HepG2 (cell line): ENCODE results near the gene OSTF1. TPM values are rescaled to one million over a fixed set of nuclear protein-coding genes. Genes with fewer than 3 reads are reported as not detected.

Source experiments
- ATAD3A ChIP-seq: sonication (generic); formaldehyde crosslinking; IDR thresholded peaks from 2 replicates; pipeline ENCODE4 v1.4.0; 2020; ENCODE audit warnings: missing genetic modification reagents
- BHLHE40 ChIP-seq: IDR thresholded peaks from 2 replicates; pipeline ENCODE4 v1.6.1; 2011; ENCODE audit warnings: low read length, improper control_type of control experiment
- DMAP1 ChIP-seq: IDR thresholded peaks from 2 replicates; pipeline ENCODE4 v1.6.1; 2016
- HOXD1 ChIP-seq: sonication (generic); formaldehyde crosslinking; IDR thresholded peaks from 2 replicates; pipeline ENCODE4 v1.5.0; 2020; ENCODE audit warnings: missing genetic modification reagents
- POLR2AphosphoS5 ChIP-seq: IDR thresholded peaks from 2 replicates; pipeline ENCODE4 v1.6.1; 2012; ENCODE audit warnings: low read depth, low read length
- RELA ChIP-seq: sonication (generic); formaldehyde crosslinking; IDR thresholded peaks from 2 replicates; pipeline ENCODE4 v1.4.0; 2020; ENCODE audit warnings: missing genetic modification reagents
- SIX4 ChIP-seq: sonication (generic); formaldehyde crosslinking; IDR thresholded peaks from 2 replicates; pipeline ENCODE4 v1.4.0; 2020; ENCODE audit warnings: missing genetic modification reagents
- SOX5 ChIP-seq: IDR thresholded peaks from 2 replicates; pipeline ENCODE4 v1.6.1; 2016; ENCODE audit warnings: borderline replicate concordance
- STAG1 ChIP-seq: sonication (generic); formaldehyde crosslinking; IDR thresholded peaks from 2 replicates; pipeline ENCODE4 v1.4.0; 2020; ENCODE audit warnings: missing genetic modification reagents
- WIZ ChIP-seq: sonication (generic); formaldehyde crosslinking; IDR thresholded peaks from 2 replicates; pipeline ENCODE4 v1.5.1; 2020; ENCODE audit warnings: mild to moderate bottlenecking, missing genetic modification reagents
- ZNF577 ChIP-seq: sonication (generic); formaldehyde crosslinking; IDR thresholded peaks from 2 replicates; pipeline ENCODE4 v1.4.0; 2020; ENCODE audit warnings: mild to moderate bottlenecking, low read depth, missing genetic modification reagents, borderline replicate concordance
- ZNF674 ChIP-seq: sonication (generic); formaldehyde crosslinking; IDR thresholded peaks from 2 replicates; pipeline ENCODE4 v1.5.0; 2020; ENCODE audit warnings: low read depth, mild to moderate bottlenecking, missing genetic modification reagents
- ZNF713 ChIP-seq: sonication (generic); formaldehyde crosslinking; IDR thresholded peaks from 2 replicates; pipeline ENCODE4 v1.4.0; 2020; ENCODE audit warnings: mild to moderate bottlenecking, missing genetic modification reagents
- ZNF749 ChIP-seq: sonication (generic); formaldehyde crosslinking; IDR thresholded peaks from 2 replicates; pipeline ENCODE4 v1.8.0; 2022; ENCODE audit warnings: mild to moderate bottlenecking, missing genetic modification reagents, moderate library complexity, borderline replicate concordance
- ZNF841 ChIP-seq: sonication (generic); formaldehyde crosslinking; IDR thresholded peaks from 2 replicates; pipeline ENCODE4 v1.8.1; 2023; ENCODE audit warnings: missing genetic modification reagents, borderline replicate concordance
- polyA plus RNA-seq, 8 experiments: library from polyadenylated mRNA; depleted of rRNA in 3 of 8; stranded (reverse) in 7 of 8; unstranded in 1 of 8; fragments of >200 nt; fragmentation: Illumina TruSeq in 4 of 8; extraction: Trizol in 4 of 8; gene quantifications; 2 replicates each; pipeline versions ENCODE4 v1.2.1 to v1.2.3, GENCODE V29; 2011 to 2016; ENCODE audit warnings: low read depth in 4 of 8, missing spikeins in 1 of 8, mixed read lengths in 1 of 8; ENCODE audit not compliant: insufficient read depth in 1 of 8
- total RNA-seq, 5 experiments: library from RNA; depleted of rRNA; stranded (reverse); fragments of >200 nt; fragmentation: Illumina TruSeq; extraction: Trizol; gene quantifications; 2 replicates each; pipeline ENCODE4 v1.2.3, GENCODE V29; 2016; ENCODE audit warnings: low read depth in 1 of 5
- TF ChIP-seq, protein P1 (sequence below): sonication (generic); formaldehyde crosslinking; IDR thresholded peaks from 2 replicates; pipeline ENCODE4 v1.5.0; 2020; ENCODE audit warnings: mild to moderate bottlenecking, missing genetic modification reagents, borderline replicate concordance
- TF ChIP-seq, protein P2 (sequence below): sonication (generic); formaldehyde crosslinking; conservative IDR thresholded peaks from 2 replicates; pipeline ENCODE4 v1.8.0; 2022; ENCODE audit warnings: low read depth, missing genetic modification reagents
- TF ChIP-seq, protein P3 (sequence below): sonication (generic); formaldehyde crosslinking; IDR thresholded peaks from 2 replicates; pipeline ENCODE4 v1.5.1; 2020; ENCODE audit warnings: mild to moderate bottlenecking, missing genetic modification reagents

OSTF1 gene
- total and polyA plus RNA-seq, 2 of the 13 experiments (the other 11 are each of a cell fraction or from before 2014, with no cell fraction given) = 16.8 to 39.0 TPM

DNA sequence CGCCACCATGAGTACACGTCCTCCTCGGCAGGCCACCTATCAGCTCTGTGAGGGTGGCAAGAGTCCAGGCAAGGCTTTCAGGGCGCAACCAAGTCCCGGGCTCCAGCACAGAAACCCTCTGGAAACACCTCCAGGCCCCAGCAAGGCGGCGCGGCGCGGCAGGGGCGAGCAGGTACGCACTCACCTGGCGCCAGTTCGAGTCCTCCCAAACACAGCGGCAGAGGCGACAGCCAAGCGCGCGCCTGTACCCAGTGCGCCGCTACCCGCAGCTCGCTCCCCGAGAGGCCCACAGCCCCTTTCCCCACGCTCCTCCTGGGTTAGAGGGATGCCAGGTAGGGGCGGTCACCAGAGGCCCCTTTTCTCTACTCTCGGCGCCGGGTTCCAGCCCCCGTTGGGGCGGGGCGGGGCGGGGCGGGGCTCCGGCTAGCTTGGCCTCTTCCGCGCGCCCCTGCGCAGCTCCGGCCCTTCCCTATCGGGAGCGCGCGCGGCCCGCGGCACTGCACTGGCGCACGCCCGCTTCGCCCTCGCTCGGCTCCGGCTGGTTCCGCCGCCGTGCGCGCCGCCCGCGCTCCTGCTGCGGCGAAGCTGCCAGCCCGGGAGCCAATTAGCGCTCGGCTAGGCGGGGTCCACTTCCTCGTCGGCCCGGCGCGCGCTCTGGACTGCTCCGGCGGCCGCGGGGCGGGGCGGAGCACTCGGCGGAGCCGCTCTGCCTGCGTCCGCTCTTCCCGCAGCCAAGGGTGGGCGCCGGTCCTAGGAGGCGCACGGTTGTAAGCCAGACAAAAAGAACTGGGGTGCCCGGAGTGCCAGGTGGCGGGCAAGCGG lies at the start of gene OSTF1, which contains the start of gene NMRK1 (continued):
- TF ChIP-seq, protein P1, sequence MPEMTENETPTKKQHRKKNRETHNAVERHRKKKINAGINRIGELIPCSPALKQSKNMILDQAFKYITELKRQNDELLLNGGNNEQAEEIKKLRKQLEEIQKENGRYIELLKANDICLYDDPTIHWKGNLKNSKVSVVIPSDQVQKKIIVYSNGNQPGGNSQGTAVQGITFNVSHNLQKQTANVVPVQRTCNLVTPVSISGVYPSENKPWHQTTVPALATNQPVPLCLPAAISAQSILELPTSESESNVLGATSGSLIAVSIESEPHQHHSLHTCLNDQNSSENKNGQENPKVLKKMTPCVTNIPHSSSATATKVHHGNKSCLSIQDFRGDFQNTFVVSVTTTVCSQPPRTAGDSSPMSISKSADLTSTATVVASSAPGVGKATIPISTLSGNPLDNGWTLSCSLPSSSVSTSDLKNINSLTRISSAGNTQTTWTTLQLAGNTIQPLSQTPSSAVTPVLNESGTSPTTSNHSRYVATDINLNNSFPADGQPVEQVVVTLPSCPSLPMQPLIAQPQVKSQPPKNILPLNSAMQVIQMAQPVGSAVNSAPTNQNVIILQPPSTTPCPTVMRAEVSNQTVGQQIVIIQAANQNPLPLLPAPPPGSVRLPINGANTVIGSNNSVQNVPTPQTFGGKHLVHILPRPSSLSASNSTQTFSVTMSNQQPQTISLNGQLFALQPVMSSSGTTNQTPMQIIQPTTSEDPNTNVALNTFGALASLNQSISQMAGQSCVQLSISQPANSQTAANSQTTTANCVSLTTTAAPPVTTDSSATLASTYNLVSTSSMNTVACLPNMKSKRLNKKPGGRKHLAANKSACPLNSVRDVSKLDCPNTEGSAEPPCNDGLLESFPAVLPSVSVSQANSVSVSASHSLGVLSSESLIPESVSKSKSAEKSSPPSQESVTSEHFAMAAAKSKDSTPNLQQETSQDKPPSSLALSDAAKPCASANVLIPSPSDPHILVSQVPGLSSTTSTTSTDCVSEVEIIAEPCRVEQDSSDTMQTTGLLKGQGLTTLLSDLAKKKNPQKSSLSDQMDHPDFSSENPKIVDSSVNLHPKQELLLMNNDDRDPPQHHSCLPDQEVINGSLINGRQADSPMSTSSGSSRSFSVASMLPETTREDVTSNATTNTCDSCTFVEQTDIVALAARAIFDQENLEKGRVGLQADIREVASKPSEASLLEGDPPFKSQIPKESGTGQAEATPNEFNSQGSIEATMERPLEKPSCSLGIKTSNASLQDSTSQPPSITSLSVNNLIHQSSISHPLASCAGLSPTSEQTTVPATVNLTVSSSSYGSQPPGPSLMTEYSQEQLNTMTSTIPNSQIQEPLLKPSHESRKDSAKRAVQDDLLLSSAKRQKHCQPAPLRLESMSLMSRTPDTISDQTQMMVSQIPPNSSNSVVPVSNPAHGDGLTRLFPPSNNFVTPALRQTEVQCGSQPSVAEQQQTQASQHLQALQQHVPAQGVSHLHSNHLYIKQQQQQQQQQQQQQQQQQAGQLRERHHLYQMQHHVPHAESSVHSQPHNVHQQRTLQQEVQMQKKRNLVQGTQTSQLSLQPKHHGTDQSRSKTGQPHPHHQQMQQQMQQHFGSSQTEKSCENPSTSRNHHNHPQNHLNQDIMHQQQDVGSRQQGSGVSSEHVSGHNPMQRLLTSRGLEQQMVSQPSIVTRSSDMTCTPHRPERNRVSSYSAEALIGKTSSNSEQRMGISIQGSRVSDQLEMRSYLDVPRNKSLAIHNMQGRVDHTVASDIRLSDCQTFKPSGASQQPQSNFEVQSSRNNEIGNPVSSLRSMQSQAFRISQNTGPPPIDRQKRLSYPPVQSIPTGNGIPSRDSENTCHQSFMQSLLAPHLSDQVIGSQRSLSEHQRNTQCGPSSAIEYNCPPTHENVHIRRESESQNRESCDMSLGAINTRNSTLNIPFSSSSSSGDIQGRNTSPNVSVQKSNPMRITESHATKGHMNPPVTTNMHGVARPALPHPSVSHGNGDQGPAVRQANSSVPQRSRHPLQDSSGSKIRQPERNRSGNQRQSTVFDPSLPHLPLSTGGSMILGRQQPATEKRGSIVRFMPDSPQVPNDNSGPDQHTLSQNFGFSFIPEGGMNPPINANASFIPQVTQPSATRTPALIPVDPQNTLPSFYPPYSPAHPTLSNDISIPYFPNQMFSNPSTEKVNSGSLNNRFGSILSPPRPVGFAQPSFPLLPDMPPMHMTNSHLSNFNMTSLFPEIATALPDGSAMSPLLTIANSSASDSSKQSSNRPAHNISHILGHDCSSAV = no peak
- TF ChIP-seq DMAP1 (CRISPR knock-in tag) = peak; percentile 27
- no peak for TF ChIP-seq ZNF841 (CRISPR knock-in tag)
- 0 out of 2 replicates have a peak, but pooled peaks have one; percentile 27 for TF ChIP-seq WIZ (CRISPR knock-in tag)
- no peak; the same call in 1 of the 2 replicates for TF ChIP-seq ZNF749 (CRISPR knock-in tag)
- TF ChIP-seq ZNF577 = no peak
- no peak for TF ChIP-seq ZNF713
- no peak; the same call in 1 of the 2 replicates for TF ChIP-seq SOX5 (CRISPR knock-in tag)
- no peak for TF ChIP-seq RELA (CRISPR knock-in tag)
- TF ChIP-seq, protein P2, sequence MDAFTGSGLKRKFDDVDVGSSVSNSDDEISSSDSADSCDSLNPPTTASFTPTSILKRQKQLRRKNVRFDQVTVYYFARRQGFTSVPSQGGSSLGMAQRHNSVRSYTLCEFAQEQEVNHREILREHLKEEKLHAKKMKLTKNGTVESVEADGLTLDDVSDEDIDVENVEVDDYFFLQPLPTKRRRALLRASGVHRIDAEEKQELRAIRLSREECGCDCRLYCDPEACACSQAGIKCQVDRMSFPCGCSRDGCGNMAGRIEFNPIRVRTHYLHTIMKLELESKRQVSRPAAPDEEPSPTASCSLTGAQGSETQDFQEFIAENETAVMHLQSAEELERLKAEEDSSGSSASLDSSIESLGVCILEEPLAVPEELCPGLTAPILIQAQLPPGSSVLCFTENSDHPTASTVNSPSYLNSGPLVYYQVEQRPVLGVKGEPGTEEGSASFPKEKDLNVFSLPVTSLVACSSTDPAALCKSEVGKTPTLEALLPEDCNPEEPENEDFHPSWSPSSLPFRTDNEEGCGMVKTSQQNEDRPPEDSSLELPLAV (CRISPR knock-in tag) = no peak
- no peak for TF ChIP-seq ATAD3A
- TF ChIP-seq, protein P3, sequence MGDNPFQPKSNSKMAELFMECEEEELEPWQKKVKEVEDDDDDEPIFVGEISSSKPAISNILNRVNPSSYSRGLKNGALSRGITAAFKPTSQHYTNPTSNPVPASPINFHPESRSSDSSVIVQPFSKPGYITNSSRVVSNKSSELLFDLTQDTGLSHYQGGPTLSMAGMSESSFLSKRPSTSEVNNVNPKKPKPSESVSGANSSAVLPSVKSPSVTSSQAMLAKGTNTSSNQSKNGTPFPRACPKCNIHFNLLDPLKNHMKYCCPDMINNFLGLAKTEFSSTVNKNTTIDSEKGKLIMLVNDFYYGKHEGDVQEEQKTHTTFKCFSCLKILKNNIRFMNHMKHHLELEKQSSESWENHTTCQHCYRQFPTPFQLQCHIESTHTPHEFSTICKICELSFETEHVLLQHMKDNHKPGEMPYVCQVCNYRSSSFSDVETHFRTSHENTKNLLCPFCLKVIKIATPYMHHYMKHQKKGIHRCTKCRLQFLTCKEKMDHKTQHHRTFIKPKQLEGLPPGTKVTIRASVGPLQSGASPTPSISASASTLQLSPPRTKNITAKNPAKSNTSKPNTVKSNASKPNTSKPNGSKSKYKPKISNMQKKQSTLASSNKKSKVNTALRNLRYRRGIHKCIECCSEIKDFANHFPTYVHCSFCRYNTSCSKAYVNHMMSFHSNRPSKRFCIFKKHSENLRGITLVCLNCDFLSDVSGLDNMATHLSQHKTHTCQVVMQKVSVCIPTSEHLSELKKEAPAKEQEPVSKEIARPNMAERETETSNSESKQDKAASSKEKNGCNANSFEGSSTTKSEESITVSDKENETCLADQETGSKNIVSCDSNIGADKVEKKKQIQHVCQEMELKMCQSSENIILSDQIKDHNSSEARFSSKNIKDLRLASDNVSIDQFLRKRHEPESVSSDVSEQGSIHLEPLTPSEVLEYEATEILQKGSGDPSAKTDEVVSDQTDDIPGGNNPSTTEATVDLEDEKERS (CRISPR knock-in tag) = no peak
- TF ChIP-seq POLR2AphosphoS5 = peak; percentile 42; the same call in 1 of the 2 replicates
- TF ChIP-seq STAG1 (CRISPR knock-in tag) = no peak
- no peak for TF ChIP-seq BHLHE40
- no peak for TF ChIP-seq ZNF674 (CRISPR knock-in tag)
- no peak for TF ChIP-seq HOXD1 (CRISPR knock-in tag)
- no peak for TF ChIP-seq SIX4 (CRISPR knock-in tag)
